GM12873 (cell line): ENCODE results near the gene ADAMTS12.

ENCODE experiments used
- CTCF ChIP-seq: IDR thresholded peaks from 2 replicates; pipeline ENCODE4 v1.5.1; 2012; ENCODE audit warnings: low read depth, mild to moderate bottlenecking, moderate library complexity, low read length, control low read depth; ENCODE audit not compliant: insufficient read depth; ENCODE audit errors: missing control alignments

ADAMTS12 gene

GRCh38 chr5:33582417-33582816 is 309.4 kb downstream of the ADAMTS12 start:
- no peak for TF ChIP-seq CTCF

- TF ChIP-seq CTCF, result no peak
Measured at GRCh38 chr5:33579789-33580188, 312.0 kb downstream of the ADAMTS12 start.

GRCh38 chr5:33579152-33579551 is 312.6 kb downstream of the ADAMTS12 start:
- no peak for TF ChIP-seq CTCF

GRCh38 chr5:33576726-33577590 is 314.8 kb downstream of the ADAMTS12 start:
- TF ChIP-seq CTCF, result no peak

- TF ChIP-seq CTCF, result no peak
Measured at GRCh38 chr5:33565324-33565723, 326.5 kb downstream of the ADAMTS12 start.

- TF ChIP-seq CTCF, result no peak
Measured at GRCh38 chr5:33563983-33564908, 327.5 kb downstream of the ADAMTS12 start.

GRCh38 chr5:33563530-33563929 is 328.3 kb downstream of the ADAMTS12 start:
- TF ChIP-seq CTCF, result no peak
